ENCODE results near the gene FGD3.

FGD3 gene

DNA sequence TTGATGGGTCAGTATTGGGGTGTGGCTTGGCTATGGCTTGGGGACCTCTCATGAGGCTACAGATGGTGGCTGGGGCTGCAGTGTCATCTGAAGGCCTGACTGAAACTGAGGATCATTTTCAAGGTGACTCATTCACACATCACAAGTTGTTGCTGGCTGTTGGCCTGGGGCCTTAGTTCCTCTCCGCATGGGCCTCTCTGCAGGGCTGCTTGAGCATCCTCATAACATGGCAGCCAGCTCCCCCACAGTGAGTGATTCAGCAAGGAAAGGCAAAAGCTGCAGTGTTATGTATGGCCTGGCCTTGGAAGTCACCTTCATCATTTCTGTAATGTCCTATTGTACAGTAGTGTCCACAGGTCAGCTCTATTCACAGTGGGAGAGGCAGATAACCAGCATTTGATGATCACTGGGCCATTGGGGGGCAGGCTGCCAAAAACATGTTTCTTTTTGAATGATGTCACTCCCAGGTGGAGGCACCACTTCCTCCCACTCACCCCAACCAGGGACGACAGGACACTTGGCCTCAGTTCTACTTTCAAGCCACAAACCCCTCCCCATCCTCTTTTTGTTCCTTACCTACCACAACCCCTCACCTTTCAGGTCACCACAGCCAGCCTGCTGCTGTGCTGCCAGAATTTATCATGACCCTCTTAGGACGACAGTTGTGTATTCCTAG lies 14.4 kb downstream of the FGD3 start:
- Histone ChIP-seq H3K27me3 (peaks cover 0 to 5% of the 10 kb centered on the region in 2 donors), H3K9me3 (peaks cover 0 to 4% (median 3%) of the 10 kb centered on the region in 3 donors), H3K27ac (no peak overlapping the region), H3K36me3 (no peaks in the 10 kb centered on the region), H3K4me1 (no peaks in the 10 kb centered on the region), H3K4me3 (no peak overlapping the region)
- peak in 1 of 2 donors; percentile 25 for DNase-seq
- intact Hi-C loops (cut with DNase I; ENCODE audit: low total_unique reads): no loop called here
- no peak for TF ChIP-seq CTCF (IDR thresholded peaks at IDR 0.05)

DNA sequence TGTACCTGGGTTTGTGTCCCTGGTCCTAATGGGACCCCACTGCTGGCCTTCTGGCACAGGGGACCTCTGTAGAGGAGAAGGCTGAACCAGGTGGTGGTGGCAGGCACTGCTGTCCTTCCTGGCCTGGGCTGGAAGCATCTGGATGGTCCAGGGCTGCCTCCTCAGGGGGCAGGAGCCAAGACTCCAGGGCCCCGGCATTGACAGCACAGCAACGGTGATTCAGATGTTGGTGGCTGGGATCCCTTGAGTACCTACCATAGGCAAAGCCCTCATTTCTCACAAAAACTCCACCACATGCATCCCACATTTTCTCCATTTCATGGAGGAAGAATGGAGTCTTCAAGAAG lies 15.0 kb downstream of the FGD3 start:
- TF ChIP-seq CTCF (IDR thresholded peaks at IDR 0.05): no peak
- H3K27ac ChIP-seq: no peak overlapping the region

DNA sequence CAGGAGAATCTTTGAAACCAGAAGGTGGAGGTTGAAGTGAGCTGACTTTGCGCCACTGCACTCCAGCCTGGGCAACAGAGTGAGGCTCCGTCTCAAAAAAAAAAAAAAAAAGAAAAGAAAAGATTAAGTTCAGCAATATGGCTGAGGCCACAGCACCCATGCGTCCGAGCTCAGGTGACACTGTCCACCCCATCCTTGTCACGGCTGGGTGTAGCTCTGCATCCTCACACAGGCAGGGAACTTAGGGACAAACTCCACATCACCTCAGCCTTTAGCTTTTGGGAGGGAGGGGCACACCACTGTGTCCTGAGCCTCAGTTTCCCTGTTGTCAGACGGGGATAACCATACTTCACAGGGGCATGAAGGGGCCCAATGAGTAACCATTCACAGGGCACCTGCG lies 15.5 kb downstream of the FGD3 start:
- Histone ChIP-seq H3K27ac (no peak overlapping the region), H3K4me3 (no peak overlapping the region), H3K4me1 (no peaks in the 10 kb centered on the region), H3K27me3 (peaks cover 0 to 5% of the 10 kb centered on the region in 2 donors), H3K9me3 (peaks cover 0 to 4% (median 3%) of the 10 kb centered on the region in 3 donors), H3K36me3 (no peaks in the 10 kb centered on the region)
- DNase-seq: peak in 1 of 2 donors; percentile 11
- intact Hi-C loops (cut with DNase I; ENCODE audit: low total_unique reads): no loop called here
- no peak for TF ChIP-seq CTCF (IDR thresholded peaks at IDR 0.05)

More for the DNA sequence above, 15.0 kb downstream of the FGD3 start:
- H3K27me3 ChIP-seq: peaks cover 0 to 5% of the 10 kb centered on the region in 2 donors
- no peaks in the 10 kb centered on the region for H3K36me3 ChIP-seq
- no peak overlapping the region for H3K4me3 ChIP-seq
- intact Hi-C loops (cut with DNase I; ENCODE audit: low total_unique reads): no loop called here
- peak in 1 of 2 donors; percentile 48 for DNase-seq
- no peaks in the 10 kb centered on the region for H3K4me1 ChIP-seq
- H3K9me3 ChIP-seq: peaks cover 0 to 4% (median 3%) of the 10 kb centered on the region in 3 donors

DNA sequence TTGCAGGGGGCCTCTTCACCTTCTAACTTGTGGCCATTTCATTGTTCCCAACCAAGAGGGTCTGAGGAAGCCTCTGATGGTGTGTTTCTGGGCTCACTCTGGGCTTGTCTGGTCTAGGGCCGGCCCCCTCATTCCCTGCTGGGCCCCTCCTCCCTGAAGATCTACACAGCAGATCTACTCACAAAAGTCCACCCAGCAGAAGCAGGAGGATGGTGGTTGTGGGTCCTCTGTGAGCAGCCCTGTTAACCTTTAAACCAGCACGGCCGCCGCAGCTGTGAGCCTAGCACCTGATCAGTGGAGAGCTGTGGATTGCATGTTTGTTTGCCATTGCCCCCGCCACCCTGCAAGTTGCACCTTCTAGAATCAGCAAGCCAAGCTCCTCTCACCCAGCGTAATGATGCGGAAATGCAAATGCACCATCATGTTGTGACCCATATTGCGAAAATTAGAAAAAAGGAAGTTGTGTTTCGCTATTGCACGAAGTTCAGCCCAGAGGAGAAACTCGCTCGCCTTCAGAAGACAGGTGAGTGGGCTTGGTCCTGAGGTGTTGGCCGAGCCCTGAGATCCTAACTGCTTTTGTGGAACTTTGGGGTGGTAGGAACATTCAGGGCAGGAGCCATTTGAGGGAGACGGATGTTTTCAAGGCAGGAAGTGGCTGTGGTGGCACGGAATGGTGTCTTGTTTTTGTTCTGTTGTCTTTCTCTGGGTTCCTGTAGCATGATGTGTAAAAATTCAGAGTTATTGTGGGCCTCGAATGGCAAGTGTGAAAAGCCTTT lies 16.7 kb downstream of the FGD3 start:
- no peak for TF ChIP-seq CTCF (IDR thresholded peaks at IDR 0.05)
- intact Hi-C loops (cut with DNase I; ENCODE audit: low total_unique reads): no loop called here
- peaks cover 0 to 4% (median 3%) of the 10 kb centered on the region in 3 donors for H3K9me3 ChIP-seq
- H3K4me1 ChIP-seq: no peaks in the 10 kb centered on the region
- peaks cover 0 to 10% of the 10 kb centered on the region in 2 donors for H3K27me3 ChIP-seq
- peak in 1 of 2 donors; percentile 63 for DNase-seq
- peak overlapping the region; percentile 34 to 35 for H3K4me3 ChIP-seq
- no peaks in the 10 kb centered on the region for H3K36me3 ChIP-seq
- H3K27ac ChIP-seq: no peak overlapping the region

DNA sequence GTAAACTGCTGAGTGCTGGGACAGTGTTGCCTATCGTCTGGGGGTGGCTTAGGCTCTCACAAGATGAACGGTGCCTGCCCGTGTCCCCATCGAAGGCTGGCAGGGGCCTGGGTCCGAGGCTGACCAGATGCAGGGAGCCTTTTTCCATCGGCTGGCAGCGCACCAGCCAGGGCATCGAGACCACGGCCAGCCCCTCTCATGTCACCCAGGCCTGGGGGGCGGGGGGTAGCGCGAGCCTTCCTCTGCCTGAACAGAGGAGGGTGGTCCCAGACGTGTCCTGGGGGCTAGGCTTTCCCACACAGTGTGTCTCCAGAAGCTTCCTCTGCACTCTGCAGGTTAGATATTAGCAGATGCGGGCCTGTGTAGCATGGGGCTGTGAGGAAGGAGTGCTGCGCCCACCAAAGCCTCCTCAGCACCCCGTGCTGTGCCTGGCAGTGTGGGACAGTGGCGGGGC lies 17.3 kb downstream of the FGD3 start:
- Histone ChIP-seq H3K4me1 (no peaks in the 10 kb centered on the region), H3K9me3 (peaks cover 0 to 4% (median 3%) of the 10 kb centered on the region in 3 donors), H3K4me3 (peak overlapping the region; percentile 34 to 35), H3K36me3 (no peaks in the 10 kb centered on the region), H3K27me3 (peaks cover 0 to 10% of the 10 kb centered on the region in 2 donors), H3K27ac (no peak overlapping the region)
- TF ChIP-seq CTCF (IDR thresholded peaks at IDR 0.05): no peak
- peak in 1 of 2 donors; percentile 65 for DNase-seq
- intact Hi-C loops (cut with DNase I; ENCODE audit: low total_unique reads): no loop called here
